Astrocyte (in vitro differentiated cells and primary cell): ENCODE results near the gene TNNT3. TPM values are rescaled to one million over a fixed set of nuclear protein-coding genes. Genes with fewer than 3 reads are reported as not detected.

Experiments
- DNase-seq: peaks from one replicate; pipeline ENCODE4 v3.0.0-alpha.2; 2010; ENCODE audit warnings: low read depth
- FAIRE-seq: peaks from 2 replicates; lab custom pipeline; 2011; peaks lifted over from hg19 to GRCh38; lab: Jason Lieb, UNC
- H2AFZ ChIP-seq: 2 replicates; pipeline ENCODE4 v1.6.0; 2012; ENCODE audit warnings: low read depth, low read length, inconsistent platforms
- H3K27ac ChIP-seq: 2 replicates; pipeline ENCODE4 v1.5.1; 2011; ENCODE audit warnings: low read depth, low read length, inconsistent platforms
- H3K27me3 ChIP-seq: 2 replicates; pipeline ENCODE4 v1.6.0; 2011; ENCODE audit warnings: low read length, inconsistent platforms; ENCODE audit not compliant: insufficient read depth
- H3K36me3 ChIP-seq: 2 replicates; pipeline ENCODE4 v1.5.1; 2011; ENCODE audit warnings: low read length, inconsistent platforms; ENCODE audit not compliant: insufficient read depth
- H3K4me1 ChIP-seq: 2 replicates; pipeline ENCODE4 v1.5.1; 2011; ENCODE audit warnings: low read length, inconsistent platforms; ENCODE audit not compliant: insufficient read depth
- H3K4me2 ChIP-seq: 2 replicates; pipeline ENCODE4 v1.6.0; 2012; ENCODE audit warnings: low read length, inconsistent platforms
- H3K4me3 ChIP-seq: 2 replicates; pipeline ENCODE4 v1.5.1; 2011; ENCODE audit warnings: low read depth, mild to moderate bottlenecking, low read length, inconsistent platforms; ENCODE audit not compliant: insufficient read depth
- H3K79me2 ChIP-seq: 2 replicates; pipeline ENCODE4 v1.6.0; 2012; ENCODE audit warnings: mild to moderate bottlenecking, low read length, inconsistent platforms; ENCODE audit not compliant: insufficient read depth
- H3K9ac ChIP-seq: 2 replicates; pipeline ENCODE4 v1.6.0; 2012; ENCODE audit warnings: mild to moderate bottlenecking, low read length, inconsistent platforms
- H3K9me3 ChIP-seq: 2 replicates; pipeline ENCODE4 v1.5.1; 2012; ENCODE audit warnings: low read depth, mild to moderate bottlenecking, low read length, inconsistent platforms; ENCODE audit not compliant: insufficient read depth
- H4K20me1 ChIP-seq: 2 replicates; pipeline ENCODE4 v1.6.0; 2012; ENCODE audit warnings: low read length, inconsistent platforms; ENCODE audit not compliant: insufficient read depth
- H3K27ac Mint-ChIP-seq: one replicate; pipeline ENCODE4 v1.8.0; 2021; ENCODE audit warnings: mild to moderate bottlenecking, mixed read lengths; ENCODE audit not compliant: unreplicated experiment
- H3K27me3 Mint-ChIP-seq: one replicate; pipeline ENCODE4 v1.8.0; 2021; ENCODE audit warnings: low read depth, mixed read lengths; ENCODE audit not compliant: unreplicated experiment
- H3K36me3 Mint-ChIP-seq: one replicate; pipeline ENCODE4 v1.8.0; 2021; ENCODE audit warnings: low read depth, mixed read lengths; ENCODE audit not compliant: unreplicated experiment
- H3K4me1 Mint-ChIP-seq: one replicate; pipeline ENCODE4 v1.8.0; 2021; ENCODE audit warnings: low read depth, mixed read lengths; ENCODE audit not compliant: unreplicated experiment
- H3K4me3 Mint-ChIP-seq: one replicate; pipeline ENCODE4 v1.8.0; 2021; ENCODE audit warnings: mild to moderate bottlenecking, moderate library complexity, mixed read lengths; ENCODE audit not compliant: unreplicated experiment
- H3K9me3 Mint-ChIP-seq: one replicate; pipeline ENCODE4 v1.8.0; 2021; ENCODE audit warnings: mild to moderate bottlenecking, mixed read lengths; ENCODE audit not compliant: unreplicated experiment
- EZH2 ChIP-seq: IDR thresholded peaks from 2 replicates; pipeline ENCODE4 v1.6.1; 2012; ENCODE audit warnings: mild to moderate bottlenecking, low read length, inconsistent platforms; ENCODE audit not compliant: insufficient read depth
- total RNA-seq: library from RNA; stranded (reverse); gene quantifications from 2 replicates; pipeline ENCODE4 v1.2.1, GENCODE V29; 2021
- TF ChIP-seq, protein P1 (sequence below): IDR thresholded peaks from 2 replicates; pipeline ENCODE4 v1.5.1; 2011; ENCODE audit warnings: low read depth, mild to moderate bottlenecking, inconsistent platforms, low read length, moderate library complexity; ENCODE audit not compliant: insufficient read depth

Gene TNNT3
- total RNA-seq, 1 donor from 2014 or later, result not detected

DNA sequence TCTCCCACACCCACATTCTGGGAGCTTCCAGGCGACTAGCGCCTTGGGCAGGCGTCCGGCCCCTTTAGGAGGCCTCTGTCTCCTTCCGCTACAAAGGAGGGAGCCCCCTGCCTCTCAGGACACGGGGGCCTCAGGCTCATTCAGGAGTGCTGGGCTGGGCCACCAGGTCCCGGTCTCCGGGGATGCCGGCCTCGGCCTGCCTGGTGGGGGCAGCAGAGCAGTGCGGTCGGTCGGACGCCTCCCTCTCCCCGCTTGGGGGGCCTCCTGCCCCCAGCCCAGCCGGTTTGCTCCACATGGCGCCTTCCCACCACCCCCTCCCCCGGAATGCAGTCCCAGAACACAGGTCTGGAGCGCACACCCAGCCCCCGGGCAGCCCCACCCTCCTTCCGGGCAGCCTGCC is 49.5 kb downstream of the TNNT3 start:
- no peak overlapping the region for H2AFZ ChIP-seq
- no peaks in the 10 kb centered on the region for H3K36me3 ChIP-seq
- no peak overlapping the region for H3K4me3 ChIP-seq
- TF ChIP-seq, protein P1, sequence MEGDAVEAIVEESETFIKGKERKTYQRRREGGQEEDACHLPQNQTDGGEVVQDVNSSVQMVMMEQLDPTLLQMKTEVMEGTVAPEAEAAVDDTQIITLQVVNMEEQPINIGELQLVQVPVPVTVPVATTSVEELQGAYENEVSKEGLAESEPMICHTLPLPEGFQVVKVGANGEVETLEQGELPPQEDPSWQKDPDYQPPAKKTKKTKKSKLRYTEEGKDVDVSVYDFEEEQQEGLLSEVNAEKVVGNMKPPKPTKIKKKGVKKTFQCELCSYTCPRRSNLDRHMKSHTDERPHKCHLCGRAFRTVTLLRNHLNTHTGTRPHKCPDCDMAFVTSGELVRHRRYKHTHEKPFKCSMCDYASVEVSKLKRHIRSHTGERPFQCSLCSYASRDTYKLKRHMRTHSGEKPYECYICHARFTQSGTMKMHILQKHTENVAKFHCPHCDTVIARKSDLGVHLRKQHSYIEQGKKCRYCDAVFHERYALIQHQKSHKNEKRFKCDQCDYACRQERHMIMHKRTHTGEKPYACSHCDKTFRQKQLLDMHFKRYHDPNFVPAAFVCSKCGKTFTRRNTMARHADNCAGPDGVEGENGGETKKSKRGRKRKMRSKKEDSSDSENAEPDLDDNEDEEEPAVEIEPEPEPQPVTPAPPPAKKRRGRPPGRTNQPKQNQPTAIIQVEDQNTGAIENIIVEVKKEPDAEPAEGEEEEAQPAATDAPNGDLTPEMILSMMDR, result no peak
- no peak for TF ChIP-seq EZH2
- no peaks in the 10 kb centered on the region for H3K79me2 ChIP-seq
- no peaks in the 10 kb centered on the region for H3K27me3 ChIP-seq
- Mint-ChIP-seq H3K4me1 (no peaks in the 10 kb centered on the region), H3K4me3 (no peak overlapping the region), H3K9me3 (no peaks in the 10 kb centered on the region), H3K27ac (no peak overlapping the region), H3K36me3 (no peaks in the 10 kb centered on the region), H3K27me3 (no peaks in the 10 kb centered on the region)
- H3K4me1 ChIP-seq, result no peaks in the 10 kb centered on the region
- FAIRE-seq (no peak), DNase-seq (no peak)
- H3K27ac ChIP-seq, result no peak overlapping the region
- no peaks in the 10 kb centered on the region for H4K20me1 ChIP-seq
- H3K9ac ChIP-seq, result no peak overlapping the region
- no peak overlapping the region for H3K4me2 ChIP-seq
- H3K9me3 ChIP-seq, result no peaks in the 10 kb centered on the region

DNA sequence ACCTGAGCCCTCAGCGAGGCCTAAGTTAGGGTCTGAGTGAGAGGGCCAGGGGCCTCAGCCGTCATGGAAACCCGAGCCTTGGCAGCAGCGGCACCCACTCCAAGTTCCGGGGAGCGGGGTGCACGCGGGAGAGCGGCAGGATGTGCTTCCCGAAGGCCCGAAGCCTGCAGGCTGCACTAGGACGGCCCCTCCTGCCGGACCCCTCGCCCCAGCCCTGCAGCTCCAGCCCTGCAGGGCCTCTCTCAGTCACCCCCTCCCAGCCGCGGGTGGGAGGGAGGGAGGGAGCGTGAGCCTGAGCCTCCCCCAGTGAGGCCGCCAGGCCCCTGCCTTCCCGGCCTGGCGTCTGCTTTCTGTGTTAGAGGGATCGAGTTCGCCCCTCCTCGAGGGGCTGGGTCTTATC is 50.3 kb downstream of the TNNT3 start:
- DNase-seq, result no peak
- Mint-ChIP-seq H3K4me1 (no peaks in the 10 kb centered on the region), H3K27ac (no peak overlapping the region), H3K9me3 (no peaks in the 10 kb centered on the region), H3K27me3 (no peaks in the 10 kb centered on the region), H3K4me3 (no peak overlapping the region), H3K36me3 (no peaks in the 10 kb centered on the region)
- no peaks in the 10 kb centered on the region for H3K79me2 ChIP-seq
- H4K20me1 ChIP-seq, result no peaks in the 10 kb centered on the region
- no peak overlapping the region for H3K27ac ChIP-seq
- FAIRE-seq, result no peak
- no peaks in the 10 kb centered on the region for H3K9me3 ChIP-seq
- H3K27me3 ChIP-seq, result no peaks in the 10 kb centered on the region
- no peak overlapping the region for H3K4me3 ChIP-seq
- H3K4me1 ChIP-seq, result no peaks in the 10 kb centered on the region
- H2AFZ ChIP-seq, result no peak overlapping the region
- TF ChIP-seq EZH2, result no peak
- TF ChIP-seq, protein P1, result no peak
- no peaks in the 10 kb centered on the region for H3K36me3 ChIP-seq
- no peak overlapping the region for H3K4me2 ChIP-seq
- H3K9ac ChIP-seq, result no peak overlapping the region

GRCh38 chr11:1970956-1971355 is 51.5 kb downstream of the TNNT3 start:
- no peaks in the 10 kb centered on the region for H4K20me1 ChIP-seq
- H3K27me3 ChIP-seq, result no peaks in the 10 kb centered on the region
- no peaks in the 10 kb centered on the region for H3K4me1 ChIP-seq
- Mint-ChIP-seq H3K4me1 (no peaks in the 10 kb centered on the region), H3K27ac (no peak overlapping the region), H3K27me3 (no peaks in the 10 kb centered on the region), H3K9me3 (no peaks in the 10 kb centered on the region), H3K4me3 (no peak overlapping the region), H3K36me3 (no peaks in the 10 kb centered on the region)
- H3K27ac ChIP-seq, result no peak overlapping the region
- no peaks in the 10 kb centered on the region for H3K79me2 ChIP-seq
- H3K9me3 ChIP-seq, result no peaks in the 10 kb centered on the region
- DNase-seq, result no peak
- H3K4me3 ChIP-seq, result no peak overlapping the region
- no peak overlapping the region for H3K9ac ChIP-seq
- no peak overlapping the region for H2AFZ ChIP-seq
- TF ChIP-seq EZH2, result no peak
- TF ChIP-seq, protein P1, result no peak
- no peaks in the 10 kb centered on the region for H3K36me3 ChIP-seq
- no peak overlapping the region for H3K4me2 ChIP-seq
- FAIRE-seq, result no peak
